ENCODE results near the gene NPR2.

DNA sequence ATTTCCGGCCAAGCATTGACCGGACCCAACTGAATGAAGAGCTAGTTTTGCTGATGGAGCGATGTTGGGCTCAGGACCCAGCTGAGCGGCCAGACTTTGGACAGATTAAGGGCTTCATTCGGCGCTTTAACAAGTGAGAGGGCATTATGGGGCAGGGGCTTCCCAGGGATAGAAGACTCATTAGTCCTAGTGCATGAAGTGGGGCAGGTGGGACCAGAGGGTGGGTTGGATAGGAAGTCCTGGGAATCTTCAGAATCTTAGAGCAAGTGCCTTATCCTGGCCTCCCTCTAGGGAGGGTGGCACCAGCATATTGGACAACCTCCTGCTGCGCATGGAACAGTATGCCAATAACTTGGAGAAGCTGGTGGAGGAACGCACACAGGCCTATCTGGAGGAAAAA, 14.7 kb downstream of the NPR2 start:
- TF ChIP-seq, protein P1, sequence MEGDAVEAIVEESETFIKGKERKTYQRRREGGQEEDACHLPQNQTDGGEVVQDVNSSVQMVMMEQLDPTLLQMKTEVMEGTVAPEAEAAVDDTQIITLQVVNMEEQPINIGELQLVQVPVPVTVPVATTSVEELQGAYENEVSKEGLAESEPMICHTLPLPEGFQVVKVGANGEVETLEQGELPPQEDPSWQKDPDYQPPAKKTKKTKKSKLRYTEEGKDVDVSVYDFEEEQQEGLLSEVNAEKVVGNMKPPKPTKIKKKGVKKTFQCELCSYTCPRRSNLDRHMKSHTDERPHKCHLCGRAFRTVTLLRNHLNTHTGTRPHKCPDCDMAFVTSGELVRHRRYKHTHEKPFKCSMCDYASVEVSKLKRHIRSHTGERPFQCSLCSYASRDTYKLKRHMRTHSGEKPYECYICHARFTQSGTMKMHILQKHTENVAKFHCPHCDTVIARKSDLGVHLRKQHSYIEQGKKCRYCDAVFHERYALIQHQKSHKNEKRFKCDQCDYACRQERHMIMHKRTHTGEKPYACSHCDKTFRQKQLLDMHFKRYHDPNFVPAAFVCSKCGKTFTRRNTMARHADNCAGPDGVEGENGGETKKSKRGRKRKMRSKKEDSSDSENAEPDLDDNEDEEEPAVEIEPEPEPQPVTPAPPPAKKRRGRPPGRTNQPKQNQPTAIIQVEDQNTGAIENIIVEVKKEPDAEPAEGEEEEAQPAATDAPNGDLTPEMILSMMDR (IDR thresholded peaks at IDR 0.05): no peak
- no peak for TF ChIP-seq EP300 (IDR thresholded peaks at IDR 0.05)
- TF ChIP-seq POLR2A (IDR thresholded peaks at IDR 0.05): no peak
- no peak for TF ChIP-seq POLR2AphosphoS5 (IDR thresholded peaks at IDR 0.05)

Measured in sigmoid colon (tissue), 4 donors.